Ovary (tissue), 9 donors: ENCODE data around the gene GRID2. TPM values are rescaled to one million over a fixed set of nuclear protein-coding genes. Genes with fewer than 3 reads are reported as not detected.

Experiments used
- DNase-seq, 5 donors: peaks; one replicate each; pipeline ENCODE4 v3.0.0-alpha.2; 2019 to 2020
- H3K27ac ChIP-seq, 2 donors: fragments of 200-600 bp; one replicate each; pipeline versions ENCODE4 v1.5.1 to v1.8.0; 2019 to 2022
- H3K27me3 ChIP-seq: fragments of 200-600 bp; one replicate; pipeline ENCODE4 v1.8.0; 2022
- H3K36me3 ChIP-seq: fragments of 200-600 bp; sonication (generic); one replicate; pipeline ENCODE4 v1.5.1; 2019
- H3K4me1 ChIP-seq: one replicate; pipeline ENCODE4 v1.8.1; 2013; ENCODE audit warnings: mild to moderate bottlenecking, moderate library complexity; ENCODE audit not compliant: insufficient read depth
- H3K4me3 ChIP-seq: fragments of 200-600 bp; sonication (generic); one replicate; pipeline ENCODE4 v1.5.1; 2017
- H3K9me3 ChIP-seq, 2 donors: fragments of 200-600 bp in 1 of 2; sonication (generic) in 1 of 2; one replicate each; pipeline versions ENCODE4 v1.5.1 to v1.8.1; 2013 to 2019; ENCODE audit warnings: mild to moderate bottlenecking in 1 of 2, moderate library complexity in 1 of 2
- EP300 ChIP-seq: sonication (generic); formaldehyde crosslinking; IDR thresholded peaks from one replicate; pipeline ENCODE4 v1.6.1; 2017; ENCODE audit warnings: antibody characterized with exemption
- POLR2A ChIP-seq: fragments of 450-650 bp; IDR thresholded peaks from one replicate; pipeline ENCODE4 v1.6.1; 2017; ENCODE audit warnings: antibody characterized with exemption, mild to moderate bottlenecking, moderate library complexity
- WGBS, 3 donors: extraction: QIAGEN DNeasy Blood & Tissue Kit in 1 of 3; methylation state at CpG; one replicate each; pipeline versions ENCODE4 v1.1.5 to v1.1.7; 2013 to 2017; 5-methylcytosine and 5-hydroxymethylcytosine counted together
- intact Hi-C, 4 donors: fragments of 100-400 bp; cut with DNase I; formaldehyde crosslinking; loops; one replicate each; pipeline versions ENCODE4 v1.11.0 to v1.15.1; 2022 to 2023
- polyA plus RNA-seq, 2 donors: library from polyadenylated mRNA; stranded (reverse); fragments of 200-250 nt in 1 of 2; fragments of 350-450 nt in 1 of 2; fragmentation: Illumina TruSeq in 1 of 2; extraction: RNeasy Lipid Tissue Mini Kit (QIAGEN cat#74804) in 1 of 2; gene quantifications; one replicate each; pipeline ENCODE4 v1.2.3, GENCODE V29; 2013 to 2014
- total RNA-seq, 7 donors: library from RNA; depleted of rRNA in 2 of 7; stranded (reverse); fragments of >200 nt in 2 of 7; fragmentation: NEBNext Ultra II Directional in 3 of 7; extraction: Animal tissue kit (Norgen Biotek cat#: 25700) in 3 of 7; gene quantifications; one replicate each; pipeline versions ENCODE4 v1.1.0 to v1.2.4, GENCODE V29; 2016 to 2023
- TF ChIP-seq, protein P1 (sequence below), 3 donors: fragments of 450-650 bp in 2 of 3; fragments of 200-600 bp in 1 of 3; IDR thresholded peaks; one replicate each; pipeline versions ENCODE4 v1.5.1 to v1.8.0; 2016 to 2022; ENCODE audit warnings: antibody characterized with exemption in 3 of 3, mild to moderate bottlenecking in 1 of 3
- donor health status: DM: no; HTN: no; CAD: no; lungs with moderate emphysema.
- donor health status: DM: no; HTN: no; CAD: no.
- donor health status: Bipolar disorder and iron deficiency.
- donor health status: DM: yes; HTN: yes; CAD: no.
- donor health status: DM: no; HTN: no; CAD: no.
- donor health status: DM: yes; HTN: yes; CAD: no.

Gene GRID2
- total and polyA plus RNA-seq, 9 donors, result 0.65 to 6.8 (median 2.6) TPM

DNA sequence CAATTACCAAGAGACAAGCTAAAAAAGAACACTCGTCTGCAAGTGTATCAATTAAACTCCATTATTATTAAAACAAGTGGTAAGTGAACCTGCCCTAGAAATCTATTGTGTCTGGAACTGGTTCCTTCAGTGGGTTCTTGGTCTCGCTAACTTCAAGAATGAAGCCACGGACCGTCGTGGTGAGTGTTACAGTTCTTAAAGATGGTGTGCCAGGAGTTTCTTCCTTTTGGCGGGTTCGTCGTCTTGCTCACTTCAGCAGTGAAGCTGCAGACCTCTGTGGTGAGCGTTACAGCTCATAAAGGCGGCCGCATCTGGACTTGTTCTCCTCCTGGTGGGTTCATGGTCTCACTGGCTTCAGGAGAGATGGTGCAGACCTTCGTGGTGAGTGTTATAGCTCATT is 231.8 kb downstream of the GRID2 start:
- no peak for DNase-seq
- intact Hi-C loops, result no loop called here

DNA sequence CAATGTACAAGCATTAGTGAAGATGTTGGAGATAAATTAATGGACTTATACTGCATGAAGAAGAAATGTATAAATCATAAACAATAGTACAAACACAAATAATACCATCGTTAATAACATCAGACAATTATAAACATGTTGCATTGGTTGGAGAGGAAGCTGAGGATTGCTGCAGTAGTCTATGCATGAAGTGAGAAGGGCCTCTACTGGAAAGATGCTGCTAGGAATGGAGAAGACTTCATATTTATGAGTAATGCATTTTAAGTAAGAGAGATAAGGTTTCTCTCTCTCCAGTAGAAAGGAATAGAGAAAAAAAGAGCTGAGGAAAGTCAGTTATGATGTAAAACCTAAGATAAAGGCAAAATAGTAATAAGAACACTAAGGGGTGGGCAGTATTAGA is 247.8 kb downstream of the GRID2 start:
- H3K4me3 ChIP-seq, result no peak overlapping the region
- H3K4me1 ChIP-seq, result no peaks in the 10 kb centered on the region
- H3K36me3 ChIP-seq, result no peaks in the 10 kb centered on the region
- intact Hi-C loops, result no loop called here
- no peak for TF ChIP-seq EP300
- TF ChIP-seq, protein P1, sequence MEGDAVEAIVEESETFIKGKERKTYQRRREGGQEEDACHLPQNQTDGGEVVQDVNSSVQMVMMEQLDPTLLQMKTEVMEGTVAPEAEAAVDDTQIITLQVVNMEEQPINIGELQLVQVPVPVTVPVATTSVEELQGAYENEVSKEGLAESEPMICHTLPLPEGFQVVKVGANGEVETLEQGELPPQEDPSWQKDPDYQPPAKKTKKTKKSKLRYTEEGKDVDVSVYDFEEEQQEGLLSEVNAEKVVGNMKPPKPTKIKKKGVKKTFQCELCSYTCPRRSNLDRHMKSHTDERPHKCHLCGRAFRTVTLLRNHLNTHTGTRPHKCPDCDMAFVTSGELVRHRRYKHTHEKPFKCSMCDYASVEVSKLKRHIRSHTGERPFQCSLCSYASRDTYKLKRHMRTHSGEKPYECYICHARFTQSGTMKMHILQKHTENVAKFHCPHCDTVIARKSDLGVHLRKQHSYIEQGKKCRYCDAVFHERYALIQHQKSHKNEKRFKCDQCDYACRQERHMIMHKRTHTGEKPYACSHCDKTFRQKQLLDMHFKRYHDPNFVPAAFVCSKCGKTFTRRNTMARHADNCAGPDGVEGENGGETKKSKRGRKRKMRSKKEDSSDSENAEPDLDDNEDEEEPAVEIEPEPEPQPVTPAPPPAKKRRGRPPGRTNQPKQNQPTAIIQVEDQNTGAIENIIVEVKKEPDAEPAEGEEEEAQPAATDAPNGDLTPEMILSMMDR (IDR thresholded peaks at IDR 0.05), result no peak
- no peak for TF ChIP-seq POLR2A
- no peak for DNase-seq
- WGBS, 3 donors, result 48 to 59% (median 51%) methylated on average over 1 of the region's 1 CpG
- H3K27ac ChIP-seq, result no peak overlapping the region
- no peaks in the 10 kb centered on the region for H3K27me3 ChIP-seq
- no peaks in the 10 kb centered on the region for H3K9me3 ChIP-seq

More for the DNA sequence above, 231.8 kb downstream of the GRID2 start:
- Histone ChIP-seq H3K9me3 (no peaks in the 10 kb centered on the region), H3K27me3 (no peaks in the 10 kb centered on the region), H3K36me3 (no peaks in the 10 kb centered on the region), H3K4me3 (no peak overlapping the region), H3K27ac (no peak overlapping the region), H3K4me1 (no peaks in the 10 kb centered on the region)
- no peak for TF ChIP-seq POLR2A
- no peak for TF ChIP-seq EP300
- TF ChIP-seq, protein P1 (IDR thresholded peaks at IDR 0.05), result no peak
- WGBS, 3 donors, result 88 to 93% (median 90%) methylated on average over 12 of the region's 12 CpGs

DNA sequence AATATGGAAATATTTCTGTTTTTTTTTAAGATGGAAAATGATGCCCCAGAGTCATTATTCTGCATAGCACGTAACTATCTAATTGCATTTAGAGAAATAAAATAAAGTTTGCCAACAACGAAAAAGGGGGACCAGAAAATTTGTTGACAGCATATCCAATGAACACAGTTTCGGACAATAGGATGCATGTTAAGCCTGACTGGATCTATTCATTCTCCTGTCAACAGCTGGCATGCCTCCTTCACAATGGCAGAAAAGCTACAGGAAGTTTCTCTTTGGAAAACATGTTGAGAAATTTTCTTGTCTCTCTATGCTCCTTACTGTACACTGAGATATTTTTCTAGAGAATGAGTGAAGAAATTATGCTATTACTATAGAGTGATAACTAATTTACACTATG is 262.5 kb downstream of the GRID2 start:
- WGBS, 3 donors, result 87 to 89% (median 88%) methylated on average over 3 of the region's 3 CpGs
- H3K9me3 ChIP-seq, result no peaks in the 10 kb centered on the region
- H3K4me3 ChIP-seq, result no peak overlapping the region
- no peak overlapping the region for H3K27ac ChIP-seq
- no peaks in the 10 kb centered on the region for H3K36me3 ChIP-seq
- H3K4me1 ChIP-seq, result no peaks in the 10 kb centered on the region
- intact Hi-C loops, result no loop called here
- DNase-seq, result no peak
- TF ChIP-seq, protein P1 (IDR thresholded peaks at IDR 0.05), result no peak
- no peak for TF ChIP-seq EP300
- no peak for TF ChIP-seq POLR2A
- H3K27me3 ChIP-seq, result no peaks in the 10 kb centered on the region

DNA sequence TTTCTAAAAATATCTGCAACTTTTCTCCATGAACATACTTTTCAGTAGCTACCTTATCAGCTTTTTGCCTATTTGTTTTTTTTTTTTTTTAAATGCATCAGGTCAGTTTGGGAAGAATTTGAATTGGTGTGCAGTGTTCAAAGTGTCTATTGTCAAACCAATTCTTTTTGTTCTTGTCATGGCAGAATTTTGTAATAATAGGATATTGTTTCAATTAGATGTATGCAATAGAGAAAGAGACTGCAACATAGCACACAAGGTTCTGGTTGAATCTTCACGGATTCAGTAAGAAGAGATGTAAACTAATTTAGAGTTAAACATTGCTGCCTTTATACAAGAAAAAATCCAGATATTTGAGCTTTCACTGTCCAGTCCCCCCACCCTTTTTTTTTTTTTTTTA is 277.1 kb downstream of the GRID2 start:
- TF ChIP-seq EP300 (no peak), POLR2A (no peak)
- TF ChIP-seq, protein P1 (IDR thresholded peaks at IDR 0.05), result no peak
- intact Hi-C loops, result no loop called here
- Histone ChIP-seq H3K27me3 (no peaks in the 10 kb centered on the region), H3K4me1 (no peaks in the 10 kb centered on the region), H3K4me3 (no peak overlapping the region), H3K27ac (no peak overlapping the region), H3K36me3 (no peaks in the 10 kb centered on the region), H3K9me3 (no peaks in the 10 kb centered on the region)
- DNase-seq, result no peak
- WGBS, 3 donors, result 55 to 83% (median 75%) methylated on average over 1 of the region's 1 CpG
